HG02678 (cell line): ENCODE measurements around the gene HOXD4.

ENCODE experiments used
- ATAC-seq: cut with Tn5 transposase; IDR thresholded peaks from one replicate; pipeline ENCODE4 v1.9.1; 2021; ENCODE audit warnings: mild to moderate bottlenecking, moderate library complexity; ENCODE audit not compliant: unreplicated experiment

Gene HOXD4

DNA sequence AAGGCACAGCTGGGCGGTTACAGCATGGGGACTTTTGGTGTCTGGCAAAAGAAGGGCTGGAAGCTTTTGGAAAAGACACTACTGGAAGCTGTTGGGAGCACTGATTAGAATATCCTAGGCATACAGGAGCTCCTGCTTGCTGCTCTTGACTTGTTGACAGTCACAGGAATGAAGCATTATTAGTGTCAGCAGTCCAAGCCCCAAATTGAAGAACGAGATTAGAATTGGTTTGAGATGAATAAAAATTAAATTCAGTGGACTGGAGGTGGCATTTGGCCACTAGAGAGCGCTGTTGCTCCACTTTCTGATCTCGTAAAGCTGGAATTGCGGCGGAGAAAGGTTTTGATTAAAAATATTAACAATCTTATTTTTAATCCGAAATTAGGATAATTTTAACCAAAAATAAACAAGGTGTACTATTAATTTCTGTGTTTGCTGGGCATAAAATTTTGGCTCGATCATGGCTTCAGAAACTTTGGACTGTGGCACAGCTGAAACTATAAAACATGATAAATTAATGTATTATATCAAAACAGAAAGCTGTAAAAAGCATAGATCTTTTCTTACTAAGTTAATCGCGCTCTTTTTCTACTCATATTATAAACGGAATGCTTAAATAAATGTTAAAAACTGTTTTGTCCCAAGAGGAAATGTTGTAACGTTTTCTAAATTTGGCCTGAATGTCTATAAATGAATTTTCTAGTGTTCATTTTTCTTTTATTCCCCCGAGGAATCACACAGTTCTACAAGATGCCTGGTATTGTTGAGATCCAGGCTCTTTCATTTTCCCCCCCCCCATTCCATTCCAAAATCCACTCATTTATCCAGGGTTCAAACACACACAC lies 24.2 kb upstream of the HOXD4 start:
- no peak for ATAC-seq

DNA sequence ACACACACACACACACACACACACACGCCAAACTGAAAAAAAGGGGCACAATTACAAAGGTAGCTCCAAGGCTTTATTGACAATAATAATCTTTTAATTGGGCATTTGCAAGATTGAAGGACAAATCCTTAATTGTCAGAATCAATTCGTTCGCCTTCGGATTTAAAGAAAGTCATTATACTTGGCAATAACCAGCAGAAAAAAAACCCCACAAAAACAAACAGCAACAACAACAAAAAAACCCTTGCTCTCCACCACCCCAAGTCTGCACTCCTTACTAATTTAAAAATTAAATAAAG lies 23.6 kb upstream of the HOXD4 start:
- no peak for ATAC-seq

GRCh38 chr2:176128172-176128981 lies 23.0 kb upstream of the HOXD4 start:
- ATAC-seq = no peak

DNA sequence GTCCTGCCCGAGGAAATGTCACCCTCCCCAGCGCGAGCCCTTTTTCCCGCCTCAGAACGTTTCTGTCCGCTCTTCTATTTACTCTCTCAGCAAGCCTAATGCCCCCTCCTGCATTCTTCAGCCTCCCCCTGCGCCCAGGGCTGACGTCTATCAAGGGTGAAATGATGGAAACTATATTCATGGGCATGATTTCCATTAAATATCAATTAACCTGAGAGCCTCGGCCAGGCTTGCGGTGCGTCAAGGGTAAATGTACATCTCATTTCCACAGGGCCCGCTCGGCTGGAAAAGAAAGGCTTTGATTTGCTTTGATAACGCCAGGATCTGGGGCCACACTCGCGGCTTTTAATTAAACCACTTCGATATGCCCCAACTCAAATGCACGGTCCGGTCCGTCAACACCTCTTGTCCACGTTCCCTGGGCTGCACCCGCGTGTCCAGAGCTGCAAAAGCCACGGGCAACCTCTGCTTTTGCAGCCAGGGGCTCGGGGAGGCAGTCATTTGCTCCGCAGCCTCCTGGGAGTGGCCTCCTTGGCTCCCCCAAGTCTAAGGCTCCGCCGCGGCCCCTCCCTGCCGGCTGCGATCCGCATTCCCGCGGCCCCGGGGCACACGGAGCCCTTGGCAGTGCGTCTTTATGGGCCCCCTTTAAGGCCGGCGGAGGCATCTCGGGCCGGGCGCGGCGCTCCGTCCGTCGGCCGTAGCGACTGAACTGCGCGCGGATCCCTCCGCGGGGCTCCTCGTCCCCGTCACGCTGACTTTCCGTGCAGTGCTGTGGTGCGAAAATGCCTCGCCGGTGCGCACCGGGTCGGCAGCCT lies 22.2 kb upstream of the HOXD4 start, which contains the start of gene HOXD8:
Gene HOXD8, plus strand, starts transcription at position 724 of the 815 bp plus-strand sequence. CDS start 662 bp downstream, outside the sequence.
- ATAC-seq = no peak

DNA sequence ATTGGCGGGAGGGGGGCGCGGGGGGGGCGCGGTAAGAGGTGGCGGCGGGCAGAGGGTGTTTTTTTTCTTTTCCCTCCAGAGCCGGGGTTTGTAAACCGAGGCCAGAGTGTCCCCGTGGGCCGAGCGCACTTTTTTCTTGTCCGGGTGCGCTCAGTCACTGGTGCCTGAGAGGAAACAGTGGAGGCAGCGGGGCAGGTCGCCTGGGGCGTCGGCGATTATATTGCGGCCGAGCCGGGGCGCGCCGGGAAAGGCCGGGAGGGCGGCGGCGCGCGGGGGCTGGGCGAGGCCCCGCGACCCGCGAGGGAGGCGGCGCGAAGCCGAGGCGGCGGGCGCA lies 21.6 kb upstream of the HOXD4 start:
- ATAC-seq = no peak

GRCh38 chr2:176130147-176130956 lies 21.0 kb upstream of the HOXD4 start:
- ATAC-seq = no peak

DNA sequence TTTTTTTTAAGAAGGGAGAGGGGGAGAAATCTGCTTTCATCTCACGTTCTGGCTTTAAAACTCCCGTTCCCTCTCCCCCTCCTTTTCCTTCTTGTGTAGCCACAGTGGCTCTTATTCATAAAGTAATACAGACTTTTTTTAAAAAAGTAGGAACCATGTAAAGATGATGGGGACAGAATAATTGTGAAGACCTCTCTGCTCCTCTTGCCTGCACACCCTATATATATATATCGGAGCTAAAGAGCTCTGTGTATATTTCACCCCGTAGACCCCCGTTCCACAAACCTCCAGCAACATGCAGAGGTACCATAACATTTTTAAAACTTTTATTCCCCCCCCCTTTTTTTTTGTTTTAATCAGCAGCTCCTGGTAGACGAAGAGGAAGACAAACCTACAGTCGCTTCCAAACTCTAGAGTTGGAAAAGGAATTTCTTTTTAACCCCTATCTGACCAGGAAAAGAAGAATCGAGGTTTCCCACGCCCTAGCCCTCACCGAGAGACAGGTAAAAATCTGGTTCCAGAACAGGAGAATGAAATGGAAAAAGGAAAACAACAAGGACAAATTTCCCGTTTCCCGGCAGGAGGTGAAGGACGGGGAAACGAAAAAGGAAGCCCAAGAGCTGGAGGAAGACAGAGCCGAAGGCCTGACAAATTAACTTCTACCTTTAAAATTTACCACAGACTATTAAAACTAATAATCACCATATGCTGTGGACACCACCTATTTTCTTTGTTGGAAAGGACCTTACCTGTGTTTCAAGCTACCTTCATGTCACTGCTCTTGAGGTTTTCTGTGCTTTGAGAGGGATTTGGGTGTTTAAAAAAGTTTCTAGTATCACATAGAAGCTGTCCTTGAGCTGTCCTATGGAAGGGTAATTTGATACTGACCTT lies 20.1 kb upstream of the HOXD4 start:
- no peak for ATAC-seq

GRCh38 chr2:176131848-176132158 lies 19.5 kb upstream of the HOXD4 start:
- ATAC-seq = no peak

DNA sequence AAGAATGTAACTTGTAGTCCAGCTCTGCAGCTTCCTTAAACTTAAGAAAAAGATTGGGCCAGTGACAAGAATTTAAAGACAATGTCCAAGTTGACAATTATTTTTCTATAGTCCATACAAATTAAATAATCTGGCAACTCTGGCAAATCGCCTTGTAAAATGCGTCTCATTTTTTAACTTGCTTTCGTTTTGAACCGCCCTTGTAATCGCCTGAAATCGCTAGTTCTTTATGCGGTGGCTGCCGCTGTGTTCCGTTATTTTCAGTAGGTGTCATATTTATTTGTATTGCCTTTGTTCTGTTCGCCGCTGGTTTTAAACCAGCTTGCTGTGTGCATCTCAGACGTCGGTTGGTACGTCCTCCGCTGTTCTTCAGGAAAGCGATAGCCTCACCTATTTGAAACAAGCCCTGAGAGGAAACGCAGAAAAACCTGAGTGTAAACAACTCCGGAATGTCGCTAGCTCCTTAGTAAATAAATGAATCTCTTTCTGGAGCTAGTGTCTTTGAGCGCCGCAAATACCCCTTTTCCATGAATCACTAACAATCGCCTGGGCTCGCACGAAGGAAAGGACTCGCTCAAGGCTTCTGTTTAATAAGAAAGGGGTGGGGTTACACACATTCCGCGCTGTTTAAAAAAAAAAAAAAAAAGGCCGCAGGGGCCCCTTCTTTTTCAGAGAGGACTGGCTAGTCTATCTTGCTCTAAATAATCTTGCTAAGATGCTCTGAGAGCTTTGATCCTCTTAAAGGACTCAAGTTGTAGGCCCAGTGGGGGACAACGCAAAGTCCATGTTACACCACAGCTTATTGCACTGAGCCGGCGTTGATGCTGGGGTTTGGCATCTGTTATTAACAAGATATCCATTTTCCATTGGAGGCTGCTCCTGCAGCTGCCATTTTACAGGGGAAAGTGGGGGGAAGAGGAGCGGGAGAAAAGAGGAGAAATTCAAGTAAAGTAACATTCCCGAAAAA lies 18.9 kb upstream of the HOXD4 start:
- no peak for ATAC-seq

- no peak for ATAC-seq
These were observed 18.0 kb upstream of the HOXD4 start for GRCh38 chr2:176133389-176133788.

DNA sequence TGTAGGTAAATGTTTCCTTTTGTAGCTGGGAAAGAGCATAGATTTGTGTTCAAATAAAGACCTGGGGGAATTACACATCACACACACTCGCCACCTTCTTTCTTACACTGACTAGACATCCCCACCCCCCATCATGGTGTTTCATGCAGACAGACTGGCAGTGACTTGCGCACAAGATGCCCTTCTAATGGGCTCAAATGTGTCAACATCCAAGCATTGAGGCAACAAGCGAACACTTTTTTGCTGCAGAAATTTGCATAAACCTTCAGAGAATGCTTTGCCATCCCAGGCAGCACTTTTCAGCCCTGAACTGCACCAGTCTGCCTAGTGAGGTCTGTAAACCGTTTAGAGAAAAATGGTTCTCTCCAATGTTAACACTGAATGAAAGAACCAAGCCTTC lies 17.3 kb upstream of the HOXD4 start:
- ATAC-seq = no peak

- no peak for ATAC-seq
These were observed 16.3 kb upstream of the HOXD4 start for GRCh38 chr2:176135035-176135440.

GRCh38 chr2:176136374-176137251 lies 14.7 kb upstream of the HOXD4 start:
- no peak for ATAC-seq

GRCh38 chr2:176137252-176137580 lies 14.1 kb upstream of the HOXD4 start:
- no peak for ATAC-seq

GRCh38 chr2:176137906-176138305 lies 13.4 kb upstream of the HOXD4 start:
- ATAC-seq = no peak

DNA sequence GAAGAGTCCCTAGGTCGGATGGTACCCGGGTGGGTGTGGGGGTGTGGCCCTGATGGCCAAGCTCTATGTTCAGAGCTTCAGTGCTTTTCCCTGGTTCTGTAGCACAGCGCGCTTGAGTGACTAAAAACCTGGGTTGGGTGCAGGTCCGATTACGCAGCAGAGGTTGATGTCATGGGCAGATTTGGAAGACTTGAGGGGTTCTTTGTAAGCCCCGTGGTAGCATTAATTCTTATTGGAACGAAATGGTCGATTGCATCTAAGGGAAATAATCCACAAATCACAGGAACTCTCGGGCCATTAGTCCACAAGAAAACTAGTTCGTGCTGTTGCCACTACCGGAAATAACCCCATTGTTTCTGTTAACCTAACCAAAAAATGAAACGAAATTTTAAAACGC lies 12.8 kb upstream of the HOXD4 start:
- ATAC-seq = no peak

- ATAC-seq = no peak
These were observed 12.3 kb upstream of the HOXD4 start for GRCh38 chr2:176138923-176139660.
